PC-3 (cell line): ENCODE data around the gene TAS2R60. TPM values are rescaled to one million over a fixed set of nuclear protein-coding genes. Genes with fewer than 3 reads are reported as not detected.

Source experiments
- ATAC-seq: fragments of 200-7000 bp; cut with Tn5 transposase; 2 replicates; pipeline ENCODE4 v1.9.1; 2020; ENCODE audit warnings: mild to moderate bottlenecking, moderate library complexity
- BruUV-seq: library from RNA; stranded (reverse); fragments of 400-500 nt; replicated peaks from 2 replicates; lab custom pipeline; 2021; lab: Mats Ljungman, UMichigan
- CTCF ChIA-PET: fragments of 300-600 bp; sonication (Branson Sonifier 250); formaldehyde crosslinking; loops from one replicate; lab custom pipeline; 2022; ENCODE audit warnings: antibody characterized with exemption; lab: Charles Lee
- POLR2A ChIA-PET: fragments of 300-600 bp; sonication (Branson Sonifier 250); formaldehyde crosslinking; loops from one replicate; lab custom pipeline; 2022; ENCODE audit warnings: antibody characterized with exemption; ENCODE audit not compliant: unreplicated experiment; lab: Charles Lee
- DNase-seq: peaks from one replicate; pipeline ENCODE4 v3.0.0-alpha.2; 2015
- H2AFZ ChIP-seq: fragments of 300-600 bp; sonication (generic); 2 replicates; pipeline ENCODE4 v1.6.0; 2016; ENCODE audit warnings: antibody characterized with exemption, low read length
- H3F3A ChIP-seq: fragments of 300-600 bp; sonication (generic); one replicate; pipeline ENCODE4 v1.6.0; 2017; ENCODE audit warnings: antibody characterized with exemption, low read length, control low read depth, mild to moderate bottlenecking; ENCODE audit not compliant: unreplicated experiment
- H3K27ac ChIP-seq: fragments of 300-600 bp; sonication (generic); 2 replicates; pipeline ENCODE4 v1.5.1; 2016; ENCODE audit warnings: mild to moderate bottlenecking, low read length
- H3K27me3 ChIP-seq: fragments of 300-600 bp; sonication (generic); 2 replicates; pipeline ENCODE4 v1.6.1; 2016; ENCODE audit warnings: low read length, mixed read lengths
- H3K36me3 ChIP-seq: fragments of 300-600 bp; sonication (generic); 2 replicates; pipeline ENCODE4 v1.6.1; 2016; ENCODE audit warnings: low read depth, mixed run types, low read length, mixed read lengths
- H3K4me1 ChIP-seq: fragments of 300-600 bp; sonication (generic); 2 replicates; pipeline ENCODE4 v1.5.1; 2016; ENCODE audit warnings: low read length; ENCODE audit not compliant: insufficient read depth
- H3K4me2 ChIP-seq: fragments of 300-600 bp; sonication (generic); 2 replicates; pipeline ENCODE4 v1.6.0; 2016; ENCODE audit warnings: low read length
- H3K4me3 ChIP-seq: fragments of 300-600 bp; sonication (generic); 2 replicates; pipeline ENCODE4 v1.5.1; 2016; ENCODE audit warnings: mild to moderate bottlenecking, low read length, mixed read lengths
- H3K79me2 ChIP-seq: fragments of 300-600 bp; sonication (generic); 2 replicates; pipeline ENCODE4 v1.6.1; 2017; ENCODE audit warnings: low read length, mixed read lengths
- H3K9ac ChIP-seq: fragments of 300-600 bp; sonication (generic); 2 replicates; pipeline ENCODE4 v1.6.0; 2016; ENCODE audit warnings: mild to moderate bottlenecking, low read length
- H3K9me2 ChIP-seq: fragments of 300-600 bp; sonication (generic); replicated peaks from 2 replicates; pipeline ENCODE4 v1.6.1; 2016; ENCODE audit warnings: mixed run types, low read length, mixed read lengths
- H3K9me3 ChIP-seq: fragments of 300-600 bp; sonication (generic); 2 replicates; pipeline ENCODE4 v1.6.1; 2016; ENCODE audit warnings: low read length, mixed read lengths
- H4K20me1 ChIP-seq: fragments of 300-600 bp; sonication (generic); 2 replicates; pipeline ENCODE4 v1.6.1; 2016; ENCODE audit warnings: low read length, mixed read lengths
- CTCF ChIP-seq: fragments of 300-600 bp; sonication (generic); conservative IDR thresholded peaks from 2 replicates; pipeline ENCODE4 v1.5.1; 2017; ENCODE audit warnings: antibody characterized with exemption, low read depth, mild to moderate bottlenecking, low read length
- EZH2 ChIP-seq: fragments of 300-600 bp; sonication (generic); IDR thresholded peaks from one replicate; pipeline ENCODE4 v1.6.1; 2017; ENCODE audit warnings: antibody characterized with exemption, mild to moderate bottlenecking, low read length; ENCODE audit not compliant: unreplicated experiment
- EZH2phosphoT487 ChIP-seq: fragments of 300-600 bp; sonication (generic); IDR thresholded peaks from 2 replicates; pipeline ENCODE4 v1.6.1; 2018; ENCODE audit warnings: mild to moderate bottlenecking, antibody characterized with exemption, low read length, borderline replicate concordance
- intact Hi-C: fragments of 100-400 bp; cut with micrococcal nuclease; formaldehyde crosslinking; loops from 2 replicates; pipeline ENCODE4 v1.9.0; 2023
- total RNA-seq: library from RNA; depleted of rRNA; stranded (reverse); fragments of >200 nt; gene quantifications from 2 replicates; pipeline ENCODE4 v1.2.3, GENCODE V29; 2014

Gene TAS2R60
- total RNA-seq, 1 experiment from 2014 or later: not detected

- Histone ChIP-seq H3K4me1 (no peaks in the 10 kb centered on the region), H3K9ac (no peak overlapping the region), H3K4me3 (no peak overlapping the region), H2AFZ (no peak overlapping the region), H3K9me2 (no peaks in the 10 kb centered on the region), H4K20me1 (no peaks in the 10 kb centered on the region), H3K27ac (no peak overlapping the region), H3K36me3 (peaks cover 4% of the 10 kb centered on the region; the same call in 1 of the 2 replicates), H3K79me2 (no peaks in the 10 kb centered on the region), H3F3A (no peaks in the 10 kb centered on the region), H3K27me3 (no peaks in the 10 kb centered on the region), H3K4me2 (no peak overlapping the region), H3K9me3 (no peaks in the 10 kb centered on the region)
- intact Hi-C loops: no loop called here
- POLR2A ChIA-PET: no interaction called here
- DNase-seq (no peak), ATAC-seq (no peak)
- CTCF ChIA-PET: no interaction called here
- TF ChIP-seq CTCF (peak; percentile 29; the same call in 1 of the 2 replicates), EZH2phosphoT487 (no peak), EZH2 (no peak)
- no TSS peak for BruUV-seq
Measured at GRCh38 chr7:143395187-143396149, 47.8 kb upstream of the TAS2R60 start.

- CTCF ChIA-PET: no interaction called here
- POLR2A ChIA-PET: no interaction called here
- Histone ChIP-seq H3K4me2 (no peak overlapping the region), H4K20me1 (no peaks in the 10 kb centered on the region), H3K79me2 (no peaks in the 10 kb centered on the region), H3K4me3 (no peak overlapping the region), H3K9me3 (no peaks in the 10 kb centered on the region), H3K27me3 (no peaks in the 10 kb centered on the region), H3K27ac (no peak overlapping the region), H3K9ac (no peak overlapping the region), H3K9me2 (no peaks in the 10 kb centered on the region), H3K36me3 (peaks cover 3% of the 10 kb centered on the region; the same call in 1 of the 2 replicates), H2AFZ (no peak overlapping the region), H3F3A (no peaks in the 10 kb centered on the region), H3K4me1 (no peaks in the 10 kb centered on the region)
- intact Hi-C loops: no loop called here
- no peak for ATAC-seq
- DNase-seq: no peak
- no peak for TF ChIP-seq EZH2phosphoT487
- no TSS peak for BruUV-seq
Measured at GRCh38 chr7:143396182-143396581, 47.1 kb upstream of the TAS2R60 start.

GRCh38 chr7:143396625-143397556 lies 46.4 kb upstream of the TAS2R60 start:
- Histone ChIP-seq H3K79me2 (no peaks in the 10 kb centered on the region), H3K9me2 (no peaks in the 10 kb centered on the region), H3K9me3 (no peaks in the 10 kb centered on the region), H3K4me2 (no peak overlapping the region), H3K27me3 (no peaks in the 10 kb centered on the region), H4K20me1 (no peaks in the 10 kb centered on the region), H3K4me1 (no peaks in the 10 kb centered on the region), H3K4me3 (no peak overlapping the region), H3K9ac (no peak overlapping the region), H3K27ac (no peak overlapping the region), H3K36me3 (peaks cover 3% of the 10 kb centered on the region; the same call in 1 of the 2 replicates), H3F3A (no peaks in the 10 kb centered on the region), H2AFZ (no peak overlapping the region)
- TF ChIP-seq EZH2phosphoT487 (no peak), CTCF (no peak), EZH2 (no peak)
- ChIA-PET CTCF (no interaction called here), POLR2A (no interaction called here)
- intact Hi-C loops: no loop called here
- no TSS peak for BruUV-seq
- ATAC-seq (no peak), DNase-seq (no peak)
